DMS153 treated with DMSO at 0.1 percent for 48 hours (cell line): ENCODE results near the gene UBE2QL1.

Experiments used
- DNase-seq: peaks from one replicate; lab custom pipeline; 2025; ENCODE audit not compliant: unreplicated experiment; lab: John Stamatoyannopoulos, UW

UBE2QL1 gene

DNA sequence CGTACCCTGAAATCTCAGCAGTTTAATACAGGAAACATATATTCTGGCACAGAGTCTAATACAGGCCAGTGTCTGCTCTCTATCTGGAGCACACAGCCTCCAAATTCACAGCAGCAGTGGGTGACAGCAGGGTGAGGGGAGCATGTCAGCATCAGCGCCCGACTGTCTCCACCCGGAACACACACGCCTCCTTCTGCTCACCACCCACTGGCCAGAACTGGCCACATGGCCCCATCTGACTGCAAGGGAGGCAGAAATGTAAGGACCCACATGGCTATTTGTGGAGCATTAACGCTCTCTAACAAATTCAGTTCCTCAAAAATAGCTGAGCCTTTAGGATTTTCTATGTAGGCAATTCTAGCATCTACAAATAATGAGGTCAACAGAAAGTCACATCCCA lies 24.6 kb downstream of the UBE2QL1 start:
- no peak for DNase-seq

DNA sequence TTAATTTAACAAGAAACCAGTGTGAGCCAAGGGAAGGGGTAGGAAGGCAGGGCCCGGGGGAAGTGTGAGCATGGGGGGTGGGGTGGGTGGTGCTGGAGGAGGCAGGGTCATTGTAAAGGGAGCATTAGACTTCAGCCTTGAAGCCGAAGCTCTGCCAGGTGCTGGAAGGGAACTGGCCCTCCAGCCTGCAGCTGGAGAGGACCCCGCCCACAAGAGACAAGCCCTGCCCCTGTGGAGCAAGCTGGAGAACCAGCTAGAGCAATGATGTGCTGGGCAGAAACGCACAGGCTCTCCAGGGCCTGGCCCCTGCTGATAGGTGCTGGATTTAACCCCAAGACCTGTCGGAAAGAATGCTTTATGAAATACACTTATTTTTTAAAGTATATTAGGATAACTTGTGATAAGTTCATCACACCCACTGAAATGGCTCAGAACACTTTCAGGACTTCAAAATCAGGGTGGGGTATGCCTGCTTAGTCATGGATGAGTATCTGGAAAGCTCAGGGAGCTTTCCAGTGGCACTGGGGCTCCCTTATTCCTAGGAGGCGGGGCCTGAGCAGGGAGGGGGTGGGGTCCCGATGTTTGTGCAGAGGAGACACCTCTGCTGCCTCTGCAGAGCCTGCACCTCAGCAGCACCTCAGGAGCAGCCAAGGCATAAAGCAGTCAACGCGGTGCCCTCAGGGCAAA lies 27.1 kb downstream of the UBE2QL1 start:
- peak; percentile 37 for DNase-seq

DNA sequence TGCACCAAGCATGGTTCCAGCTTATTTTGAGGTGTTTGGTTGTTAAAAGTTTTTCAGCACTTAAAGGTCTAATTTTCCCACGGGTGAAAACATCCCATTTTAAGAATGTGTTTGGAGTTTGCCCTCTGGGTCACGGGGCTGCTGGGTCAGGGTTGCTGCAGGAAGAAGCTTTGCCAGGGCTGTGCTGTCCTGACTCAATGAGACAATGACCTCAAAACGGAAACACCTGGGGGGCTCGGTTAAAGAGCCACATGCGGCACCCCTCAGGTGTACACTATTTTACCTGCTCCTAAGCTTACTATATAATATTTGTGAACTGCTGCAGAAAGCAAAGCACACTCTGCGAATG lies 27.6 kb downstream of the UBE2QL1 start:
- no peak for DNase-seq

DNA sequence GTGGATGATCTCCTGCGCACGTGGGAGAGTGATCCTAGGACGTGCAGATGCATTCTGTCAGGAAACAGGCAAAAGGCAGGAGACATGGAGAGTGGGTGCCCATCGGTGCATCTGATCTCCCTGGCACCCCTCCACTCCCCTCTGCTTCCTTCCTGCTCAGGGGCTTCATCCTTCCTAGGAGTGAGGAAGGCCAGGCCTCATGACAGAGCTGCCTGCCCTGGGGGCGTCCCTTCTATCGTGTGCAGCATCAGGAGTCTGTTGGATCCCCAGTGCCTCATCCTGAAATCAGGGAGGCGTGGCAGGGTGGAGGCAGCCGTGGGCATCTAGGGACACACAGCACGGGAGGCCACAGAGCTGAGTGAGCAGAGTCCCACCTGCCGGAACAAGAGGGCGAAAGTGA lies 30.1 kb downstream of the UBE2QL1 start:
- DNase-seq, result no peak

- no peak for DNase-seq
Measured at GRCh38 chr5:6480133-6481051, 31.7 kb downstream of the UBE2QL1 start.

GRCh38 chr5:6482735-6483134 lies 34.1 kb downstream of the UBE2QL1 start:
- no peak for DNase-seq

GRCh38 chr5:6483880-6484382 lies 35.3 kb downstream of the UBE2QL1 start:
- DNase-seq, result no peak

GRCh38 chr5:6484446-6484845 lies 35.8 kb downstream of the UBE2QL1 start:
- no peak for DNase-seq

- DNase-seq, result no peak
Measured at GRCh38 chr5:6484899-6485298, 36.2 kb downstream of the UBE2QL1 start.

- DNase-seq, result no peak
Measured at GRCh38 chr5:6485441-6485840, 36.8 kb downstream of the UBE2QL1 start.

- DNase-seq, result no peak
Measured at GRCh38 chr5:6486074-6486473, 37.4 kb downstream of the UBE2QL1 start.

GRCh38 chr5:6487081-6487480 lies 38.4 kb downstream of the UBE2QL1 start:
- no peak for DNase-seq

- DNase-seq, result no peak
Measured at GRCh38 chr5:6488021-6488420, 39.4 kb downstream of the UBE2QL1 start.

DNA sequence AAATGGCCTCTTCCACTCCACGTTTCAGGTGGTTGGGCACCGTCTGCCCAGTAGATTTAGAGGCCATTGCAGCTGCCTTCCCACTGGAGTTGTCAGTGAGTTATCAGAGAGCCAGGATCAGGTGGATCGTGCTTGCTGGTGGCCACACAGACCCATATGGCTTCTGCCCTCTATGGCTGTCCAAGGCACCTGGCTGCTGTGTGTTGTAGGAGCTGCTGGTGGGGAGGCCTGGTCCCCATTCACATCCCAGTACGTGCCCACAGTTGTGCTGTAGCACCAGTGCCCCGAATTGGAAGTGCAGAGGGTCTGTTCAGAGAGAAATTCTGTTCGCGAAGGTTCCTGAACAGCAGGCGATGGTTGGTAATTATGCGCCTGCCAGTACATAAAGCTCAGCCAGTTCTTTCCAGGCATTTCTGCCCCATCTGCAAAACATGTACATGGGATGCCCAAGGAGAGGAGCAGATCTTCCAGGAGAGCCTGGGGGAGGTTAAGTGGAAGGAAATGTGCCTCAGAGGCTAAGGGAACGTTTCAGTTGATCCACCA lies 41.1 kb downstream of the UBE2QL1 start:
- no peak for DNase-seq

GRCh38 chr5:6490246-6490645 lies 41.6 kb downstream of the UBE2QL1 start:
- no peak for DNase-seq

- no peak for DNase-seq
Measured at GRCh38 chr5:6490693-6491092, 42.0 kb downstream of the UBE2QL1 start.

DNA sequence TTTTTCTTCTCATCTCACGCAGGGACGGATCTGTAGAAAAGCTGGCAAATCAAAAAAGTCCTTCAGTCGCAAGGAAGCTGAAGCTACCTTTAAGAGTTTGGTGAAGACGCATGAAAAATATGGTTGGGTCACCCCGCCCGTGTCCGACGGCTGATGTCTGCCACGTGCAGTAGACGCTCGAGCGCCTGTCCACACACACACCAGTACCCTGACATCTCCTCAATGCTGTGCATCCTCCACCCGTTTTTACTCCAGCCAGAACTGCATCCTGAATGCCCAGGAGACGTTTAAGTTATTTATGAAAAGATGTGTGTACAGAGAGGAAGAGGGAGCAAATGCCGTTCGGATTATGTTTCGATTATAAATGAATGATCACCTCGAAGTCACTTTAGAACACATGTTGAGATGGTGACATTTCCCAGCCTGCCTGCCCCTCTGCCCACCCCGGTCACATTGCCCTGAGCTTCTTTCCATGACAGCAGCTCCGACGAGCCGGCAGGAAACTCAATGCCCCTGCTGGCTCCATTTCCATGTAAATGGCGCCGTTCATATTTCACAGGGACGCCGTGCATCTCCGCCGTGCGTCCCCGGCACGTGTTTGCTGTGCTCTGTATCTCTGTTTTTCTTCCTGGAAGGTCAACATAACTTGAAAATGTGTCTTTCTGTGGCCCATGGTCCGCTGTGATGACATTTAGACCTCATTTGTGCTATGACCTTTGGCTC lies 42.7 kb downstream of the UBE2QL1 start:
- DNase-seq, result no peak

GRCh38 chr5:6491919-6492290 lies 43.2 kb downstream of the UBE2QL1 start:
- DNase-seq, result no peak

DNA sequence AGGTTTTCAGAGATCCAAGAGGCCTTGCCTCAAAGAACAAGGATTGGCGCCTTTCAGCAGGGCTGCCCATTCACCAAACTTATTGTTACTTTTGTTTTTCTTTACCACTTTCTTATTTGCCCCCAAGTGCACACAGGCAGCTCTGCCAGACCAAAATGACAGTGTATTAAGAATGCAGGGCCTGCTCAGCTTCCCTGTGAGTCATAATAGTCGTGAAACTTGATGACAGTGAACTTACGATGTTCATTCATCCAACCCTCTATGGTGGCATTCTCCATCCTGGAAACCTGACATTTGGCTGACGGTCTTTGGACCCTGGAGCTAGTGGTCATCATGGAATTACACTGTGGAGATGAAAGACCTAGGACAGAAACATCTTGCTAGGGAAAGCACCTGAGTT lies 44.3 kb downstream of the UBE2QL1 start:
- no peak for DNase-seq

DNA sequence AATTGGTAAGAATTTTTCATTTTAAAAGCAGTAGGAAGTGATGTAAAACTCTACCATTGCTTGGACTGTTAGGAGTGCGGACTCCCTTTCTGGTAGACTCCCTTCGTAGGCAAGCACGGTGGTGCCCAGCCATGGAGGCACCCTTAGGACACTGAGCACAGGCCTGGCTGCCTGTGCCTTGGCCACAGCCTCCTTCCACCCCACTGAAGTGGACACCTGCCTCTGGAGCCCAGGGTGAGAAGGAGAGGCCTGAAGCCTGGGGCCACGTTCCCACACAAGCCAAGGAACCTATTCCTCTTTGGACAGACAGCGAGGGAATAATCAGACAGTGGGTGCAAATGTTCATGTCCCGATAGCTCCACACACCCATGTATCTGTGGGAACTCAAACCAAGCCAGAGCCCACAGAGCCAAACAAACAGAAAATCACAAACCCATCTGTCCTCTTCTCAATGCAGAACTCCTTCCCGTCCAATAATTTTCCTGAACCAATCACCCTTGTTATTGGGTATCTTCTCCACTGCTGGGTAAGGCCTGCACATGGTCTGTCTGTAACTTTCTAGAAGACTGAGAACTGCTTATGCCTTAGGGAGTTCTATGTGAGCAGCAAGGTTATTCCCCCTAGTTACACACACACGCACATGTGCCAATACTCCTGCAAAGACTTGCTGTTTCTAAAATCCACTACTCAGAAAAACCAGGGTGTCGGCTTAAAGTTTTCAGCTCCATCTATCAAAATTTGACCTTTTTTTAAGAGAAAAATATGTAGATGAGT lies 45.2 kb downstream of the UBE2QL1 start:
- no peak for DNase-seq

DNA sequence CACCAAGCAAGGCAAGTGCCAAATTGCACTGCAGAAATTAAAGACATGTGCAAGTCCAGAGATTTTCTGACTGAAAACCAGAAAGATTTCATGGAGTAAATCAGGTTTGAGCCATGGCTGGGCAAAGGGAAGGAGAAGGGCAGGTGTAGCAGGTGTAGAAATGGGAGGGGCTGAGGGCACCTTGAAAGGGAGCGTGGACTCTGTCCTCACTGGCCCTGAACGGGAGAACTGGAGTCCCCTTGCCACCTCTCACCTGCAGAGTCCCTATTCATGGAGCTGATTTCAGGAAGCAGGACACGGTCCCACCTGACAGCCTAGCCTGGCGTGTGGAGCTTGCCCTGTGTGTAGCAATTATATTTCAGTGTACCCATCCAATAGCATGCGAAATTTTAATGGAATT lies 46.3 kb downstream of the UBE2QL1 start:
- DNase-seq, result no peak
